Mesothelial cell of epicardium (in vitro differentiated cells): ENCODE data around the gene GPT2. TPM values are rescaled to one million over a fixed set of nuclear protein-coding genes. Genes with fewer than 3 reads are reported as not detected.

ENCODE experiments used
- DNase-seq, 2 experiments: peaks; one replicate each; pipeline ENCODE4 v3.0.0; 2021; ENCODE audit warnings: low spot score in 2 of 2; ENCODE audit not compliant: unreplicated experiment in 2 of 2
- H3K27ac Mint-ChIP-seq: 2 replicates; pipeline ENCODE4 v1.8.0; 2021; ENCODE audit warnings: mixed read lengths
- H3K27me3 Mint-ChIP-seq: 2 replicates; pipeline ENCODE4 v1.8.0; 2021; ENCODE audit warnings: low read depth, mixed read lengths
- H3K36me3 Mint-ChIP-seq: 2 replicates; pipeline ENCODE4 v1.8.0; 2021; ENCODE audit warnings: mixed read lengths
- H3K4me1 Mint-ChIP-seq: 2 replicates; pipeline ENCODE4 v1.8.0; 2021; ENCODE audit warnings: mixed read lengths
- H3K4me3 Mint-ChIP-seq: 2 replicates; pipeline ENCODE4 v1.8.0; 2021; ENCODE audit warnings: mild to moderate bottlenecking, moderate library complexity, mixed read lengths
- H3K9me3 Mint-ChIP-seq: 2 replicates; pipeline ENCODE4 v1.8.0; 2021; ENCODE audit warnings: mixed read lengths
- total RNA-seq: library from RNA; stranded (reverse); gene quantifications from 3 replicates; pipeline ENCODE4 v1.2.1, GENCODE V29; 2021
- TF ChIP-seq, protein P1 (sequence below): fragments of 200-600 bp; sonication (generic); IDR thresholded peaks from one replicate; pipeline ENCODE4 v1.5.0; 2021; ENCODE audit warnings: antibody characterized with exemption; ENCODE audit not compliant: unreplicated experiment

Gene GPT2
- total RNA-seq, 1 donor from 2014 or later: 30.6 TPM

DNA sequence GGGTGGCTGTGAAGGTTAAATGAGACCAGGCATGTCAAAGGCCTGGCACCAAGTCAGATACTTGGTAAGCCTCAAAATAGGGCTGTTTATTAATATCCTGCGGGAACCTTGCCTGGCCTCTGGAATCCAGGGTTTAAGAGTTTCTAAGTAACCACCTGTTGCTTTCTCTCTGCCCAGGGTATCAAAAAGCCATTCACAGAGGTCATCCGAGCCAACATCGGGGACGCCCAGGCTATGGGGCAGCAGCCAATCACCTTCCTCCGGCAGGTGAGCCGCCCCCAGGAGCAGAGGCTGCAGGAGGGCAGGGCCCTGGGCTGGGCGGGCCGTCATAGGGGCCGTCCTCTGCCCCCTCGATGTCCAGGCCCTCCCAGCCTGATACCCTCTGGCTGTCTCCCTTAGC, 13.3 kb downstream of the GPT2 start:
- Mint-ChIP-seq H3K36me3 (peaks cover 13% of the 10 kb centered on the region), H3K4me1 (peaks cover 15% of the 10 kb centered on the region), H3K9me3 (no peaks in the 10 kb centered on the region), H3K4me3 (no peak overlapping the region), H3K27me3 (no peaks in the 10 kb centered on the region), H3K27ac (no peak overlapping the region)
- TF ChIP-seq, protein P1, sequence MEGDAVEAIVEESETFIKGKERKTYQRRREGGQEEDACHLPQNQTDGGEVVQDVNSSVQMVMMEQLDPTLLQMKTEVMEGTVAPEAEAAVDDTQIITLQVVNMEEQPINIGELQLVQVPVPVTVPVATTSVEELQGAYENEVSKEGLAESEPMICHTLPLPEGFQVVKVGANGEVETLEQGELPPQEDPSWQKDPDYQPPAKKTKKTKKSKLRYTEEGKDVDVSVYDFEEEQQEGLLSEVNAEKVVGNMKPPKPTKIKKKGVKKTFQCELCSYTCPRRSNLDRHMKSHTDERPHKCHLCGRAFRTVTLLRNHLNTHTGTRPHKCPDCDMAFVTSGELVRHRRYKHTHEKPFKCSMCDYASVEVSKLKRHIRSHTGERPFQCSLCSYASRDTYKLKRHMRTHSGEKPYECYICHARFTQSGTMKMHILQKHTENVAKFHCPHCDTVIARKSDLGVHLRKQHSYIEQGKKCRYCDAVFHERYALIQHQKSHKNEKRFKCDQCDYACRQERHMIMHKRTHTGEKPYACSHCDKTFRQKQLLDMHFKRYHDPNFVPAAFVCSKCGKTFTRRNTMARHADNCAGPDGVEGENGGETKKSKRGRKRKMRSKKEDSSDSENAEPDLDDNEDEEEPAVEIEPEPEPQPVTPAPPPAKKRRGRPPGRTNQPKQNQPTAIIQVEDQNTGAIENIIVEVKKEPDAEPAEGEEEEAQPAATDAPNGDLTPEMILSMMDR: no peak
- DNase-seq: no peak

DNA sequence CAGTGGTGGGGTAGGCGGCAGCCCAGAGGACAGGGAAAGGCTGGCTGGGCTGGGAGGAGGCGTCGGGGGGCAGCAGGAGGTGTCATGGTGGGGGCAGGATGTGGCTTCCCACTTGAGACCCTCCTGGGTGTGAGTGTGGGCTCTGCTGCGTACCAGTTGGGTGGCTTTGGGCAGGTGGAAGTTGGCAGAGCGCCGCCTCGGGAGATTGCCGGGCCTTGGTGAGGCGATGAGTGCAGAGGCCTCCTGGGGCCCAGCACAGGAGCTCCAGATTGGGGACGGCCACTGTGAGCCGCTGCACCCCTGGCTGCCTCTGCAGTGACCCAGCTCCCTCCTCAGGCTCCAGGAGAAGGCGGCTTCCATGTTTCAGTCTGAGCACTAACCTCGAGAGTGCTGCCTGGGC, 13.8 kb downstream of the GPT2 start:
- no peaks in the 10 kb centered on the region for H3K27me3 Mint-ChIP-seq
- no peak overlapping the region for H3K27ac Mint-ChIP-seq
- peaks cover 10% of the 10 kb centered on the region for H3K36me3 Mint-ChIP-seq

DNA sequence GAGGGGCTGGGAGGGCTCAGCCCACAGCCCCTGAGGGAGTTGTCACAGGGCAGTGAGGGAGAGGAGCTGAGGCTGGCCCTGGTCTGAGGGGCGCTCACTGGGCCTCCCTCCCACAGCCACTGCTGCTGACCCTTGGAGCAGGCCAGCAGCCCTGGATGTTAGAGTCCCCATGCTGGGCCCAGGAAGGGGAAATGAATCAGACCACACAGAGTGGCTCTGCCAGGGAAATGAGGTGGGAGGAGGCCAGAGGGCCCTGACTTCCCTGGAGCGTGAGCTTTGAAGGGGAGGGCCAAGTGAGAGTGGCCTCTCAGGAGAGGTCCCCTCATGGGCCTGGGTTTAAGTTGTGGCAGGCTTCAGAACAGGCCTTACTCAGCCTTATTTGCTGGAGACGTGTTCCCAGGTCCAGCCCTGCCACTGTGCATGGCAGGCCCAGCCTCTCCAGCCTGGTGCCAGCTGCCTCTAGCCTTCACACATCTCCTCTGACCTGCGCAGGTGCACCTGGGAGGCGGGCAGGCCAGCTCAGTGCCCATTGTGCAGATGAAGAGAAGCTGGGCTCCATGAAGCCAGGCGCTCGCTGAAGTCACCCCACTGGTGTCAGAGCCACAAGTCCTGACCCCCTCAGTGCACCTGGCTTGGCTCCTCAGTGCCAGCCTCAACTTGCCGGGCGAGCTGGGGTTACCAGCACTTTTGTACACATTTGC, 15.4 kb downstream of the GPT2 start:
- DNase-seq: no peak
- Mint-ChIP-seq H3K27me3 (no peaks in the 10 kb centered on the region), H3K9me3 (no peaks in the 10 kb centered on the region)

More for the DNA sequence above, 13.8 kb downstream of the GPT2 start:
- DNase-seq: no peak
- no peak overlapping the region for H3K4me3 Mint-ChIP-seq
- peaks cover 15% of the 10 kb centered on the region for H3K4me1 Mint-ChIP-seq
- TF ChIP-seq, protein P1: no peak
- H3K9me3 Mint-ChIP-seq: no peaks in the 10 kb centered on the region

DNA sequence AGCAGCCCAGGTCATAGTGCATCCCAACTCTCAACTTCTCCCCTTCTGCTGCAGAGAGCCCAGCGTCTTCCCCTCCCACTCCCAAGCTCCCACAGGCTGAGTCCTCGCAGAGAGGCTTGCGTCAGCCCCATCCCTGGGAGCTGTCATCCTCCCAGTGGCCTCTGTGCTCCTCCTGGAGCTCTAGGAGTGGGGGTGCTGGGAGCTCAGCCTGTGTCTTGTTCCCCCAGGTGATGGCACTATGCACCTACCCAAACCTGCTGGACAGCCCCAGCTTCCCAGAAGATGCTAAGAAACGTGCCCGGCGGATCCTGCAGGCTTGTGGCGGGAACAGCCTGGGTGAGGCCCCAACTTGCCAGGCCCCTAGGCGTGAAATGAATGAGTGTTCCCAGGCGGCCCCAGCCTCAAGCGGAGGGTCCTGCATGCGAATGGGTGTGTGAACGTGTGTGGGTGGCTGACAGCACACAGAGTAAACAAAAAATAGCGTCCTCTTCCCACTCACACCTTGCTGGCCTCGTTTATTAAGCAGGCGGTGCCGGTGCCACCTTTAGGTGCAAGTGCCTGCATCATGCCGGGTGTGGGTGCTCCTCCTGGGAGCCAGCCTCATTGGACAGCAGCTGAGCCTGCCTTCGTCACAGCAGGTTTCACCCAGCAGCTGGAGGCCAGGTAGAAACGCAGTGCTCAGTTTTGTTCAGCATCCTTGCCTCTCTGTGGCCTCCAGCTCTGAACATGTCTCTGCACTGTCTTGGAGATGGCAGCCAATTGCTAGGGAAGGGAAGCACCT, 16.5 kb downstream of the GPT2 start:
- no peak for DNase-seq
- H3K9me3 Mint-ChIP-seq: no peaks in the 10 kb centered on the region
- TF ChIP-seq, protein P1: no peak
- no peak overlapping the region for H3K27ac Mint-ChIP-seq
- H3K36me3 Mint-ChIP-seq: peaks cover 22% of the 10 kb centered on the region
- no peaks in the 10 kb centered on the region for H3K27me3 Mint-ChIP-seq
- H3K4me3 Mint-ChIP-seq: no peak overlapping the region
- H3K4me1 Mint-ChIP-seq: peaks cover 10% of the 10 kb centered on the region

More for the DNA sequence above, 15.4 kb downstream of the GPT2 start:
- peaks cover 10% of the 10 kb centered on the region for H3K4me1 Mint-ChIP-seq
- peaks cover 21% of the 10 kb centered on the region for H3K36me3 Mint-ChIP-seq
- TF ChIP-seq, protein P1: no peak
- H3K4me3 Mint-ChIP-seq: no peak overlapping the region
- H3K27ac Mint-ChIP-seq: no peak overlapping the region

DNA sequence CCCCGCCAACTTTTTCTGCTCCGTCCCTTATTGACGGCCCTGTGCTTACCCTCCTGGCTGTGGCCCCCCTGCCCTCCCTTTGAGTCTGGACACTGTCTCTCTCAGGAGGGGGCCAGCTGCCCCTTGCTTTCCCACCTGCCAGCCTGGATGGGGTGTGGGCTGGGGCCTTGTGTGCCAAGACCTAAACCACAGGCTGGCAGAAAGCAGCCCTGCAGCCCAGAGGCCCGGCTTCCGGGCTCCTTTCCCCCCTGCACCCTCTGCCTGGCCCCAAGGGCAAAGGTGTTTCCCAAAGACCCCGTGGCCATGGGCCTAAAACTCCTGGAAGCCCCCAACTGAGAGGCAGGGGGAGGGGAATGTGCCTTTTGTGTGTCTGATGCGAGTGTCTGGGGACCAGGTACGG, 17.5 kb downstream of the GPT2 start:
- TF ChIP-seq, protein P1: no peak
- H3K4me1 Mint-ChIP-seq: peaks cover 1% of the 10 kb centered on the region
- H3K4me3 Mint-ChIP-seq: no peak overlapping the region
- no peak overlapping the region for H3K27ac Mint-ChIP-seq
- H3K36me3 Mint-ChIP-seq: peaks cover 21% of the 10 kb centered on the region
- DNase-seq: no peak
- H3K27me3 Mint-ChIP-seq: no peaks in the 10 kb centered on the region
- H3K9me3 Mint-ChIP-seq: no peaks in the 10 kb centered on the region
